HG02610 (cell line): ENCODE data around the gene ADAMTS14.
"Not testable (repeated sequence)": the region's sequence is repeated elsewhere in the genome, so short reads cannot be mapped to it uniquely, and the experiment has no call there.

Experiments used
- ATAC-seq: cut with Tn5 transposase; IDR thresholded peaks from one replicate; pipeline ENCODE4 v1.9.1; 2021; ENCODE audit warnings: mild to moderate bottlenecking, moderate library complexity; ENCODE audit not compliant: unreplicated experiment

ADAMTS14 gene

DNA sequence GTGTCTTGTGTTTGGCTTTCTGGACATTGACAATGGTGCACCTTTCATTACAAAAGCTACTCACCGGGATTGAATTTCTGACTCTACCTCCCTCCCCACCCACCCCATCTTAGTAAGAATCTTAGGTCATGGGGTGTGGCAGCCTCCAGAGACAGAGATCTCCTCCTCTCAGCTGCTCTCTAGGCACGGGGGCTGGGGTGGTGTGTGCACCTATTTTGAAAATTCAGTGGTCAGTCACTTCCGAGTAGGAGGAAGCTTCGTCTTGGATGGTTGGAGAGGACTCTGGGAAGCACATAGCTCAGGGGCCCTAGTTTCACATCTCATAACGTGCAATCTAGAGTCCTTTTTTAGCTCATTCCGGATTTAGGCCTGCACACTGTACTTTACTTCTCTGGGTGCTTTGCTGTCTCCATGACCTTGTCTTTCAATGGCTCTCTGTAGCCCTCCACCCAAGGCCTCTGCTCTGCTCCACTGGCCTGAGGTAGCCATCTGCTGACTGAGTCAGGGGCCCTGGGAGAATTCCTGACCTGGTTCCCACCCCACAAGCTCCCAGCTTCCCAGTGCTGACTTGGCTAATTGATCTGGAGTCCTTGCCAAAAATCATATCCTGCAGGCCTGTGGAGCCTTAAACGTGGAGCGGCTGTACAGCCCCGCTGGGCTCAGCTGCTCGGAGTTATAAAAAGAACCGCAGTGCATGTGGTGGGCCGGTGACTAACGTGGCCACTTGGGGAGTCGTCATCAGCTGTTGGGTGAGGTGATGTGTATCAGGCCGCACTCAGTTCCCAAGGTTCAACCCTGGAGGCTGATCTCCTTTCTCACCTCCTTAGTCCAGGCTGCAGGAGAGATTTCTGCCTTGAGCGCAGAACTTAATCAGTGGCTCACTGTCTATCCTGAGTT is 19.3 kb upstream of the ADAMTS14 start:
- no peak for ATAC-seq

DNA sequence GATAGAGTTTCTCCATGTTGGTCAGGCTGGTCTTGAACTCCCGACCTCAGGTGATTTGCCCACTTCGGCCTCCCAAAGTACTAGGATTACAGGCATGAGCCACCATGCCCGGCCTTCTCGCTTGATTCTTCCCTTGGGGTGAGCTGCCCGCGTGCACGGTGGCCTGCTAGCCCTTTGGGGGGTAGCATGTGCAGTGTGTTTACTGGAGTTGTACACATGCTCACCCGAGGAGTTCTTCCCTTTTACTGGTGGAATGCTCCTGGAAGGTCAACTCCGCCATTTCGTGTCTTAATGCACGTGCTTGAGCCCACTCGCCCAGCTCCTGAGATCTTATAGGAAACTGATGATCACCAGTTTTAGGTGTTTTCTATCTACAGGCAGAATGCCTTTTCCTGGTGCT is 17.0 kb upstream of the ADAMTS14 start:
- no peak for ATAC-seq

DNA sequence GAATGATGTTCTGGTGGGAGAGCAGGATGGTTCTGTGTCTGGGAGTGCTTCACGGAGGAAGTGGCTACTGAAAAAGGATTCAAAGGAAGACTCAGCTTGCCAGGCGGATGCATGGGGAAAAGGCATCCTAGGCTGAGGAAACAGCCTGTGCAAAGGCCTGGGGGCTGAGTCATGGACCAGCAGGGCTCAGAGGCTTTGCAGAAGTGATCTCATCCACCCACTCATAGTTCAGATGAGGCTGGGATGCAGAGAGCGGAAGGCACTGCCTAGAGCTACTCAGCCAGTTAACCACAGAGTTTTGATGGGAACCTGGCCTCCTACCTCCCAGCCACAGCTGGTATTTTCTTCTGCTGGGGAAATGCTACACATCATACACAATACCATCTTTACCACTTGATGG is 15.8 kb upstream of the ADAMTS14 start:
- ATAC-seq: peak; percentile 93

DNA sequence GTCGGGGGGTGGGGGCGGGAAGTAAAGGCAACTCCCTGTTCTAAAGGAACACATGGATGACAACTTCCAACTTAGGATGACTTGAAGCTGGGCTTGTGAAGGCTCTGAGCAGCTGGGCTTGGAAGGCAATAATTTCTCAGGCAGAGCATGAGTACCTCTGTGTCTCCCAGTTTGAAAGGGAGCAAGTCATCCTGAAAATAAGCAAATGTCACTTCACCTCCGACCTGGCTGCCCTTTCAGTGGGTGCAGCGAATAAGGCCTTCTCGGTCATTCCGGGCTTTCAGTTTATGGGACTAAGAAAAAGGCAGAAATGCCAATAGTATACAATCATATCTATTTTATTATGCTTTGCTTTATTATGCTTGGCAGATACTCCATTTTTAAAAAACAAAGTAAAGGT is 15.3 kb upstream of the ADAMTS14 start:
- no peak for ATAC-seq

DNA sequence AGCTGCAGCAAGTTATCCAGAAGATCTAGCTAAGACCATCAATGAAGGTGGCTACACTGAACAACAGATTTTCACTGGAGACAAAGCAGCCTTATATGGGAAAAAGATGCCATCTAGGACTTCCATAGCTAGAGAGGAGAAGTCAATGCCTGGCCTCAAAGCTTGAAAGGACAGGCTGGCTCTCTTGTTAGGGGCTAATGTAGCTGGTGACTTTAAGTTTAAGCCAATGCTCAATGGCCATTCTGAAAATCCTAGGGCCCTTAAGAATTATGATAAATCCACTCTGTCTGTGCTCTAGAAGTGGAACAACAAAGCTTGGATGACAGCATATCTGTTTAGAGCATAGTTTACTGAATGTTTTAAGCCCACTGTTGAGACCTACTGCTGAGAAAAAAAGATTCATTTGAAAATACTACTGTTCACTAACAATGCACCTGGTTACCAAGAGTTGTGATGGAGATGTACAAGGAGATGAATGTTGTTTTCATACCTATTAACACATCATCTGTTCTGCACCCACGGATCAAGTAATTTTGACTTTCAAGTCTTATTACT is 13.6 kb upstream of the ADAMTS14 start:
- ATAC-seq: no peak

DNA sequence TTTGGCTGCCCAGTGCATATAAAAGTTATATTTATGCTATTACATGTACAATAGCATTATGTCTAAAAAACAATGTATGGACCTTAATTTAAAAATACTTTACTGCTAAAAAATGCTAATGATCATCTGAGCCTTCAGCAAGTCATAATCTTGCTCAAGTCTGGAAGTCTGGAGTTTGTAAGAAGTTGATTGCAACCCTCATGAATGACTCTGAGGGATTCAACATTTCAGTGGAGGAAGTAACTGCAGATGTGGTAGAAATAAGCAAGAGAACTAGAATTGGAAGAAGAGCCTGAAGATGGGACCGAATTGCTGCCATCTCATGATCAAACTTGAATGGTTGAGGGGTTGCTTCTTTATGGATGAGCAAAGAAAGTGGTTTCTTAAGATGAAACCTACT is 13.0 kb upstream of the ADAMTS14 start:
- ATAC-seq: no peak

DNA sequence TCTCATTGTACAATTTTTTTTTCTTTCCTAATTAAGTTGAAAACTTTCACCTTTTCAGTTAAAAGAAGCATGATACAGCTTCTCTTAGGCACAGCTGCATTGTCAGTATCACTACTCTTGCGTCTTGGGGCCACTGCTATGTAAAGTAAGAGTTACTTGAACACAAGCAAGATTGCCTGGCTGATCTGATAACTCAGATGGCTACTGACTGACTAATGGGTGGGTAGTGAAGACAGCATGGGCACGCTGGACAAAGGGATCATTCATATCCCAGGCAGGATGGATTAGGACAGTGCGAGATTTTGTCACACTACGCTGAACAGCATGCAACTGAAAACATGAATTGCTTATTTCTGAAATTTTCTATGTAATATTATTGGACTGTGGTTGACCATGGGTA is 11.6 kb upstream of the ADAMTS14 start:
- ATAC-seq: no peak

DNA sequence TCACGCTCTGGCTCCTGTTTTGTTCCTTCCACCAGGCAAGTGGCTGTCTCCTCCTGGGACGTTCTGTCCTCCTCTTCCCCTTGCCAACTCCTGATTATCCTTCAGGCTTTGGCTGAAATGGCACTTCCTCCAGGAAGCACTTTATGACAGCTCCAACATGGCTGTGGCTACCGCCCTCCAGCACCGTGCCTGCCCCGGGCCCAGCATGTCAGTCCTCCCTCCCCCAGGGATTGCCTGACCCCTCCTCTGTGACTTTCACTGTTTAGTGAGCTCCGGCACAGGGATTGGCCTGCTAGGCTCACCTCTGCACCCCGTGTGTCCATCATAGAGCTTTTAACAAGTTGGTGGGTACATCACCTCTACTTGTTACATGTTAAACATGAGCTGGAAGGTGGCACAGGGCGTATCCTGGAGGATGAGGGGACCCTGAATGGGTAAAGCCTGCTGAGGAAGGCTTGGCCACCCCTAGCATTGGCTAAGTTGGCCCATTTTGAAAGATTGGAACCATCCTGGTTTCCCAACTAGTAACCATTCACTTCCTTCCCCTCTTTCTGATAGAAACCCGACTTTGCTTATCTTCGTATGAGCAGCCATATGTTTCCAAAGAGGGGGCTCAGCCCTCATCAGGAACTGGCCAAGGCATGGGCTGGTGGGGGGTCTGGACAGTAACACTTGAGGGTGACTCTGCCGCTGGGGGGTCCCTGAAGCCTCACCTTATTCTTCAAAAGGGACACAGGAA is 10.5 kb upstream of the ADAMTS14 start:
- no peak for ATAC-seq

DNA sequence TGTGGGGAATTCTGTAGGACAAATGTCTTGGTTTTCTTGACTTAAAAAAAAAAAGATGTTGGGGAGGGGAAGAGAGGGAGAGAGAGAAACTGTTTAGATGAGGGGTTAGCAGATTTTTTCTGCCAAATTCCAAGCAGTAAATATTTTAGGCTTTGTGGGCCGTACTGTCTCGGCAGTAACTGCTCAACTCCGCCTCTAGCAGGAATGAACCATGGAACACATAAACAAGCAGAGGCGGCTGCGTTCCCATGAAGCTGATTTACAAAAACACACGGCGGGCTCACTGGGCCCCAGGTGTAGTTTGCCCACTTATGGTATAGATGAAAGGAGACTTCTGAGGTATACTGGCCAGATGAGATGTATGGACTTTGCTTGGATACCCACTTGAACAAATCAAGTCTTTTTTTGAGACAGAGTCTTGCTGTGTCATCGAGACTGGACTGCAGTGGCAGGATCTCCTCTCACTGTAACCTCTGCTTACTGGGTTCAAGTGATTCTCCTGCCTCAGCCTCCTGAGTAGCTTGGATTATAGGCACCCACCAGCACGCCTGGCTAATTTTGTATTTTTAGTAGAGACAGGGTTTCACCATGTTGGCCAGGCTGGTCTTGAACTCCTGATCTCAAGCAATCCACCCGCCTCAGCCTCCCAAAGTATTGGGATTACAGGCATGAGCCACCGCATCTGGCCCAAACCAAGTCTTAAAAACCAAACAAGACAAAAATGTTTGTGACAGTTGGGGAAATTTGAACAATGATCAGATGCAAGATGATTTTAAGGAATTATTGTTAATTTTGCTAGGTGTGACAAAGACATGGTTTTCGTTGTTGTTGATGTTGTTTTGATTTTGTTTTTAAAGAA is 9.7 kb upstream of the ADAMTS14 start:
- ATAC-seq: no peak

DNA sequence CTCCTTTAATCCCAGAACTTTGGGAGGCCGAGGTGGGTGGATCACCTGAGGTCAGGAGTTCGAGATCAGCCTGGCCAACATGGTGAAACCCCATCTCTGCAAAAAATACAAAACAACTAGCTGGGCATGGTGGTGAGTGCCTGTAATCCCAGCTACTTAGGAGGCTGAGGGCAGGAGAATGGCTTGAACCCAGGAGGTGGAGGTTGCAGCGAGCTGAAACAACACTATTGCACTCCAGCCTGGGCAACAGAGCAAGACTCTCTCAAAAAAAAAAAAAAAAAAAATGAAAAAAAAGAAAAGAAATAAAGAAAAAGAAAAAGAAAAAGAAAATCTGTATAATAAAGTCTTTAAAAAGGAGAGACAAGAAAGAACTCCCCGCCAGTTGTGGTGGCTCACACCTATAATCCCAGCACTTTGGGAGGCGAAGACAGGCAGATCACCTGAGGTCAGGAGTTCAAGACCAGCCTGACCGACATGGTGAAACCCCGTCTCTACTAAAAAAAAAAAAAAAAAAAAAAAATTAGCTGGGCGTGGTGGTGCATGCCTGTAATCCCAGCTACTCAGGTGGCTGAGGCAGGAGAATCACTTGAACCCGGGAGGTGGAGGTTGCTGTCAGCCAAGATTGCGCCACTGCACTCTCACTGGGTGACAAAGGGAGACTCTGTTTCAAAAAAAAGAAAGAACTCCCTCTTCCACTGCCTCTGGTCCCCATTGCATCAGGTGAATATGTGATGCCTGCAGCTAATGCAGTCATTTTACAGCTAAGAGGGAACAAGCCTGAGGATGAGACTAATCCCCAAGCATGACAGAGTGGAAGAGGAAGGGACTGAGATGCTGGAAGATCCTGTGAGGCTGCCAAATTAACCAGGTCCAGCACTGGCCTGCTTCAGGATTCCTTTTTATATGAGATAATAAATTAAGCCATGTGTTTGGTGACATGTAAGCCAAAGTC is 8.6 kb upstream of the ADAMTS14 start:
- ATAC-seq: not testable (repeated sequence)

DNA sequence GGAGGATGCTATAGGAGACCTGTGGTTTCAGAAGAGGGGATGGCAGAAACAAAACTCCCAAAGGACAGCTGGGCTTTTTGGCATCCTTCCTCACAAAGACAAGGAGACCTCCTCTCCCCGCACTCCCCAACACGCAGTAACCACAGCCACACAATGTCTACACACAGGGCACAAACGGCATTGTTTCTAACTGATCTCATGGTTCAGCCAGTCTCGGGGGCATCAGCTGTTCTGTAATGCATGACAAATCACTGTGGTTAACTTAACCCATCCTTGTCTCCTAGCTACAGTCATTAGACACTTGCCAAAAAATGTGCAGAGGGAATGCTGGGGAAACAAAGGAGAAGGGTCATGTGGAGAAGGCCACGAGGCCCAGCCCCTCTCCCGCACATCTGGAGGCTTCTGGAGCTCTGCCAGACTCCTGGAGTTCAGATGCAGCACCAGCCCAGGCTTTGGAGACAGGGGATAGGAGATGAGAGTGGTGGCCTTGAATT is 7.6 kb upstream of the ADAMTS14 start:
- no peak for ATAC-seq

DNA sequence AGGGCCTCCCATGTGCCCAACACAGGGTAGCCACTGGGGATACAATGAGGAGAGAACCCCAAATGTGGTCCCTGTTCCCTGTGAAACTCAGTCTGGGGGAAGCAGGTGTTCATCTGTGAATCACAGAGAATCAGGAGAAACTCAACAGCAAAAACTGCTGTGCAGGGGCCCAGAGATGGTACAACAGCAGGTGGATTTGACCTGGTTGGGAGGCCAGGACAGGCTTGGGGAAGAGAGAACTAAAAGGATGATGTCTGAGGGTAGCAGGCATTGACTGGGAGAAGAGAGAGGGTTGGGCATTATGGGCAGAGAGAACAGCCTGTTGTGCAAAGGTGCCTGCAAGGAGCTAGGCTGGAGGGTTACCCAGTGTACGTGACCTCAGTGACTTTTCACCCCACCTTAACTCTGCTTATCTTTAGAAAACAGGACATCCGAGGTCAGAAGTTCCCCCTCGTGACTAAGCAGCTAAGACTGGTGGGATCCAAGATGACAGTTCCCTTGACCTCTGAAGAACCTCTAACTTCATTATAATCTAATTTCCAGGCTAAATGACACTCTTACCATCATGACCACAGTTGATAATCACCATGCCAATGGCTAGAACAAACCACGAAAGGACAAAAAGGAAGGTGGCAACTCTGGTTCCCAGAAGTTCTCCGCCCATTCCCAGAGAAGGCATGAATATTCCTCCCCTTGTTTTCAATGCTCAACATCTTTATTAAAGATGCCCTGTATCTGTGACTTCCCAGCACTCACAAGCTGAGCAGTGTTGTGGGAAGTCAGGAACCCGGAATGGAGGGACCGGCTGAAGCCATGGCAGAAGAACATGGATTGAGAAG is 5.1 kb upstream of the ADAMTS14 start:
- no peak for ATAC-seq

DNA sequence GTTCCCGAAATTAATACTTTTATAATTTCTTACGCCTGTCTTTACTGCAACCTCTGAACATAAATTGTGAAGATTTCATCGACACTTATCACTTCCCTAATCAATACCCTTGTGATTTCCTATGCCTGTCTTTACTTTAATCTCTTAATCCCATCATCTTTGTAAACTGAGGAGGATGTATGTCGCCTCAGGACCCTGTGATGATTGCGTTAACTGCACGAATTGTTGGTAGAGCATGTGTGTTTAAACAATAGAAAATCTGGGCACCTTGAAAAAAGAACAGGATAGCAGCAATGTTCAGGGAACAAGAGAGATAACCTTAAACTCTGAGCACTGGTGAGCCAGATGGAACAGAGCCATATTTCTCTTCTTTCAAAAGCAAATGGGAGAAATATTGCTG is 4.5 kb upstream of the ADAMTS14 start:
- ATAC-seq: not testable (repeated sequence)

DNA sequence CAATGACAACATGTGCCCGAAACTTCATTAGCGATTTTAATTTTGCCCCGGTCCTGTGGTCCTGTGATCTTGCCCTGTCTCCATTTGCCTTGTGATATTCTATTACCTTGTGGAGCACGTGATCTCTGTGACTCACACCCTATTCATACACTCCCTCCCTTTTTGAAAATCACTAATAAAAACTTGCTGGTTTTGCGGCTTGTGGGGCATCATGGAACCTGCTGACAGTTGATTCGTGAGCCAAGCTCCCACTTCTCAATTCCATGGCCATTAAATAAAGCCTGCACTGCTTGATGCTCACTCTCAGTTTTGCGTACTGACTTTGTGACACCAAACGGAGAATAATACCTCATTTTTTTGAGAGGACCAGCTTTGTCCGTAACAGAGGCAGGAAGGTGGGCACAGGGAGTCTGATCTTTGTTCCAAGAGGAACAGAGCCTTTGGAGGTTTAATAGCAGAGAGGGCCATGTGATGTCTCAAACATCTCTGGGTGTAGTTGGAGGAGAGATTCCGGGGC is 3.8 kb upstream of the ADAMTS14 start:
- no peak for ATAC-seq

DNA sequence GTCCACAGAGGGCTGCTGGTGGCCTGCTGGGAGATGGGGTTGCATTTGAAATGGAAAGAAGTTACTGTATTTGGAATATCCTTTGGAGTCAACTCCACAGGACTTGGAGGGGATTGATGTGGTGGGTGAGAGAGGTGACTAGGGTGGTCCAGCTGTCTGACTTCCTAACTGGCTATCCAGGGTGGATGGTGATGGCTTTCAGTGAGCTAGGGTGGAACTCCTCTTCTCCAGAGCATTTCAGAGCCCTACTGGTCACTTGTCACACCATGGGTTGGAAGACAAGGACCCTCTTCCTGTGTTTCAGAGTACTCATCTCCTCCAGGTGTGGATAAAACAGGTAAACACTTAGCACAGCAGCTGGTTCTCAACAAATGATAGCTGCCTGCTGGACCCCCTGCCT is 3.3 kb upstream of the ADAMTS14 start:
- no peak for ATAC-seq

DNA sequence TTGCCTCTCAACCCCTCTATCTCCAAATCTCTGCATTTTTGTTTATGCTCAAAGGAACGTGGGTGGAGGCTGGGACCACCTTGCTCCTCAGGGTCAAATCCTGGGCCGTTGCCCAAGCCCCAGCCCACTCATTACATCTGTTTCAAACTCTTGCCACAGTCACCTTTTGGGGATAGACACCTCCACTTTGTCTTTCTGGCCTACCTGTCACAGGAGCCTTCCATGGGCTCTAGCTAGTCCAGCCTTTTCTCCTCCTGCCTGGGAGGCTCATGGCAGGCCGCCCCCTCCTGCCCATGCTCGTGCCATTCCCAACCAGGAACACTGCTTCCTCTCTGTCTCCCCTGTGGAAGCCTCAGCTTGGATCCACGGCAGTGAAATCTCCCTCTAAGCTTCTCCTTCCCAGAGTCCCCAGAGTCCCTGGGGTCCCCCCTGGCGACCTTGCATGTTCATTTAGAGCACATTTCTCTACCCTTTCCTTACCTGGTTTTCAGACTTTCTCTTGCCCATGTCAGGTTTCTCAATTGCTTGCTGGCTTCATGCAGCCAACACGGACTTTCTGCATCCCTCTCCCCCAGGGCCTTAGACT is 2.5 kb upstream of the ADAMTS14 start:
- ATAC-seq: no peak

DNA sequence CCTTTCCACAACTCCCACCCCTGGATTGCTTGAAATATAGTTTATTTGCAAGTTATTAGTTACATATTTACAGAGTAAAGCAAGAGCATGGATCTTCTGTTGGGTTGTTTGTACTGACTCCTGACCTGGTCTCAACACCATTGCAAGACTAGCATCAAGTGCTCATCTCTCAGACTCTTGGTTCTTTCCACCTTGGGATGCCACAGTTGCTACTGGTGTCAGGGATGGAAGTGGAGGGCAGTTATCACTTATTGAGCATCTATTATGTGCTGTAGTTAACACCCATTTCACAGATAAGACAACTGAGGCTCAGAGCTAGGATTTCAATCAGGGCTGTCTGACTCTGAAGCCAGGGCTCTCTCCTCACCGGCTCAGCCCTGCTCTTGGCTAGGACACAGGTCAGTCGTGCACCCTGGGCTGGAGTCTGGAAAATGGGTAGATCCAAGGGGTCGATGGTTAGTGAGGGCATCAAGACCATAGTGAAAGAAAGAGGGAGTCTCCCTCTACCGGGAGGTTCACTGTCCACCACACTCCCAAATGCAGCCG is 614 bp upstream of the ADAMTS14 start:
- ATAC-seq: no peak
